ENCODE measurements around the gene DDX56. TPM values are rescaled to one million over a fixed set of nuclear protein-coding genes. Genes with fewer than 3 reads are reported as not detected.

The DDX56 gene
- total and polyA plus RNA-seq, 9 of the 15 experiments (the other 6 are each of a cell fraction or from before 2014, with no cell fraction given): 33.0 to 145 (median 102) TPM

- peak; percentile 88 for TF ChIP-seq CEBPB (tag; IDR thresholded peaks at IDR 0.05)
- no peak for TF ChIP-seq SNAPC5 (CRISPR knock-in tag; IDR thresholded peaks at IDR 0.05)
- no peak for TF ChIP-seq ZNF77 (CRISPR knock-in tag; IDR thresholded peaks at IDR 0.05)
- peak; percentile 71 to 99; a peak in 3 of 4 replicates for TF ChIP-seq HDAC1 (IDR thresholded peaks at IDR 0.05)
- peak; percentile 97 for TF ChIP-seq ATF7 (IDR thresholded peaks at IDR 0.05)
- TF ChIP-seq ATF2 (CRISPR knock-in tag; IDR thresholded peaks at IDR 0.05): no peak
- TF ChIP-seq HDAC3 (IDR thresholded peaks at IDR 0.05; ENCODE audit: borderline replicate concordance, partially characterized antibody): no peak
- TF ChIP-seq NCOA1 (IDR thresholded peaks at IDR 0.05; ENCODE audit: low read depth): peak; percentile 78; the same call in 1 of the 2 replicates
- peak in 1 of 2 experiments; percentile 68; a peak in 2 of 4 replicates for TF ChIP-seq ZNF639 (CRISPR knock-in tag; conservative IDR thresholded peaks at IDR 0.05 in 1 of 2, IDR thresholded peaks at IDR 0.05 in 1 of 2)
- TF ChIP-seq ZFP30 (CRISPR knock-in tag; IDR thresholded peaks at IDR 0.05; ENCODE audit: borderline replicate concordance): no peak
- TF ChIP-seq ZFP36 (IDR thresholded peaks at IDR 0.05; ENCODE audit: low read depth, low read length, partially characterized antibody): no peak
- TF ChIP-seq, protein P1, sequence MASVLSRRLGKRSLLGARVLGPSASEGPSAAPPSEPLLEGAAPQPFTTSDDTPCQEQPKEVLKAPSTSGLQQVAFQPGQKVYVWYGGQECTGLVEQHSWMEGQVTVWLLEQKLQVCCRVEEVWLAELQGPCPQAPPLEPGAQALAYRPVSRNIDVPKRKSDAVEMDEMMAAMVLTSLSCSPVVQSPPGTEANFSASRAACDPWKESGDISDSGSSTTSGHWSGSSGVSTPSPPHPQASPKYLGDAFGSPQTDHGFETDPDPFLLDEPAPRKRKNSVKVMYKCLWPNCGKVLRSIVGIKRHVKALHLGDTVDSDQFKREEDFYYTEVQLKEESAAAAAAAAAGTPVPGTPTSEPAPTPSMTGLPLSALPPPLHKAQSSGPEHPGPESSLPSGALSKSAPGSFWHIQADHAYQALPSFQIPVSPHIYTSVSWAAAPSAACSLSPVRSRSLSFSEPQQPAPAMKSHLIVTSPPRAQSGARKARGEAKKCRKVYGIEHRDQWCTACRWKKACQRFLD (CRISPR knock-in tag; IDR thresholded peaks at IDR 0.05): peak; percentile 68
- TF ChIP-seq TAF9B (IDR thresholded peaks at IDR 0.05; ENCODE audit: partially characterized antibody): peak; percentile 99
- no peak for TF ChIP-seq SMARCA4 (IDR thresholded peaks at IDR 0.05)
- no peak for TF ChIP-seq ZNF785 (CRISPR knock-in tag; IDR thresholded peaks at IDR 0.05)
- TF ChIP-seq SIX5 (IDR thresholded peaks at IDR 0.05; ENCODE audit: borderline replicate concordance in 1 of 2, insufficient read depth in 1 of 2, low read depth in 1 of 2, low read length in 2 of 2): peak in 1 of 2 experiments; percentile 21; a peak in 1 of 4 replicates
- no peak for TF ChIP-seq ILK (tag; IDR thresholded peaks at IDR 0.05; ENCODE audit: borderline replicate concordance, low read depth)
- TF ChIP-seq KLF13 (tag; IDR thresholded peaks at IDR 0.05; ENCODE audit: borderline replicate concordance, low read depth): no peak
These were observed 32.8 kb upstream of the DDX56 start, which contains the start of gene OGDH (continued) for GRCh38 chr7:44606341-44607140.
